HEK293 (cell line): ENCODE data around the gene LRFN4.

Experiments
- KLF10 ChIP-seq: fragments of 450-650 bp; IDR thresholded peaks from 2 replicates; pipeline ENCODE4 v1.5.1; 2018; ENCODE audit warnings: missing biosample characterization, mild to moderate bottlenecking, missing genetic modification characterization
- OVOL3 ChIP-seq: fragments of 450-650 bp; formaldehyde crosslinking; IDR thresholded peaks from 2 replicates; pipeline ENCODE4 v1.5.1; 2016; ENCODE audit warnings: missing biosample characterization, missing genetic modification characterization
- SALL2 ChIP-seq: fragments of 450-650 bp; formaldehyde crosslinking; IDR thresholded peaks from 2 replicates; pipeline ENCODE4 v1.5.0; 2017; ENCODE audit warnings: missing biosample characterization, mild to moderate bottlenecking, missing genetic modification characterization, borderline replicate concordance
- ZNF10 ChIP-seq: fragments of 450-650 bp; formaldehyde crosslinking; IDR thresholded peaks from 2 replicates; pipeline ENCODE4 v1.5.1; 2017; ENCODE audit warnings: missing biosample characterization, missing genetic modification characterization
- ZNF112 ChIP-seq: fragments of 450-650 bp; formaldehyde crosslinking; IDR thresholded peaks from 2 replicates; pipeline ENCODE4 v1.5.0; 2017; ENCODE audit warnings: missing biosample characterization, missing genetic modification characterization
- ZNF132 ChIP-seq: fragments of 450-650 bp; formaldehyde crosslinking; IDR thresholded peaks from 2 replicates; pipeline ENCODE4 v1.5.1; 2017; ENCODE audit warnings: missing biosample characterization, missing genetic modification characterization, borderline replicate concordance
- ZNF140 ChIP-seq: fragments of 450-650 bp; formaldehyde crosslinking; IDR thresholded peaks from 2 replicates; pipeline ENCODE4 v1.5.1; 2016; ENCODE audit warnings: missing biosample characterization, missing genetic modification characterization
- ZNF184 ChIP-seq: fragments of 450-650 bp; IDR thresholded peaks from 2 replicates; pipeline ENCODE4 v1.5.1; 2018; ENCODE audit warnings: missing biosample characterization, mild to moderate bottlenecking, missing genetic modification characterization
- ZNF223 ChIP-seq: fragments of 450-650 bp; formaldehyde crosslinking; IDR thresholded peaks from 2 replicates; pipeline ENCODE4 v1.5.1; 2016; ENCODE audit warnings: missing biosample characterization, missing genetic modification characterization
- ZNF302 ChIP-seq: fragments of 450-650 bp; formaldehyde crosslinking; IDR thresholded peaks from 2 replicates; pipeline ENCODE4 v1.5.1; 2016; ENCODE audit warnings: missing biosample characterization, missing genetic modification characterization, low read depth
- ZNF394 ChIP-seq: fragments of 450-650 bp; formaldehyde crosslinking; IDR thresholded peaks from 2 replicates; pipeline ENCODE4 v1.5.1; 2016; ENCODE audit warnings: missing biosample characterization, missing genetic modification characterization, mild to moderate bottlenecking, moderate library complexity, borderline replicate concordance
- ZNF530 ChIP-seq: fragments of 450-650 bp; formaldehyde crosslinking; IDR thresholded peaks from 2 replicates; pipeline ENCODE4 v1.5.1; 2016; ENCODE audit warnings: low read depth, missing biosample characterization, missing genetic modification characterization
- ZNF560 ChIP-seq: fragments of 450-650 bp; formaldehyde crosslinking; IDR thresholded peaks from 2 replicates; pipeline ENCODE4 v1.5.1; 2017; ENCODE audit warnings: missing biosample characterization, missing genetic modification characterization, borderline replicate concordance
- ZNF629 ChIP-seq: fragments of 450-650 bp; formaldehyde crosslinking; IDR thresholded peaks from 2 replicates; pipeline ENCODE4 v1.5.1; 2017; ENCODE audit warnings: missing biosample characterization, missing genetic modification characterization
- ZNF677 ChIP-seq: fragments of 450-650 bp; IDR thresholded peaks from 2 replicates; pipeline ENCODE4 v1.5.0; 2018; ENCODE audit warnings: missing biosample characterization, mild to moderate bottlenecking, missing genetic modification characterization, moderate library complexity
- ZSCAN16 ChIP-seq: fragments of 450-650 bp; formaldehyde crosslinking; IDR thresholded peaks from 2 replicates; pipeline ENCODE4 v1.5.1; 2016; ENCODE audit warnings: missing biosample characterization, missing genetic modification characterization
- ZSCAN23 ChIP-seq: fragments of 450-650 bp; formaldehyde crosslinking; IDR thresholded peaks from 2 replicates; pipeline ENCODE4 v1.5.1; 2016; ENCODE audit warnings: missing biosample characterization, missing genetic modification characterization
- ZXDB ChIP-seq: fragments of 450-650 bp; formaldehyde crosslinking; IDR thresholded peaks from 2 replicates; pipeline ENCODE4 v1.5.1; 2016; ENCODE audit warnings: missing biosample characterization, missing genetic modification characterization
- TF ChIP-seq, protein P1 (sequence below): fragments of 450-650 bp; formaldehyde crosslinking; conservative IDR thresholded peaks from 2 replicates; pipeline ENCODE4 v1.5.1; 2016; ENCODE audit warnings: low read depth, missing biosample characterization, missing genetic modification characterization
- TF ChIP-seq, protein P2 (sequence below): fragments of 450-650 bp; formaldehyde crosslinking; IDR thresholded peaks from 2 replicates; pipeline ENCODE4 v1.5.1; 2016; ENCODE audit warnings: missing biosample characterization, missing genetic modification characterization, borderline replicate concordance
- TF ChIP-seq, protein P3 (sequence below): fragments of 450-650 bp; formaldehyde crosslinking; IDR thresholded peaks from 2 replicates; pipeline ENCODE4 v1.5.1; 2016; ENCODE audit warnings: missing biosample characterization, missing genetic modification characterization
- TF ChIP-seq, protein P4 (sequence below): fragments of 450-650 bp; formaldehyde crosslinking; IDR thresholded peaks from 2 replicates; pipeline ENCODE4 v1.5.1; 2016; ENCODE audit warnings: missing biosample characterization, missing genetic modification characterization
- TF ChIP-seq, protein P5 (sequence below): fragments of 450-650 bp; formaldehyde crosslinking; IDR thresholded peaks from 2 replicates; pipeline ENCODE4 v1.5.1; 2017; ENCODE audit warnings: missing biosample characterization, missing genetic modification characterization
- TF ChIP-seq, protein P6 (sequence below): fragments of 450-650 bp; formaldehyde crosslinking; IDR thresholded peaks from 2 replicates; pipeline ENCODE4 v1.5.1; 2016; ENCODE audit warnings: missing biosample characterization, missing genetic modification characterization
- TF ChIP-seq, protein P7 (sequence below): fragments of 450-650 bp; formaldehyde crosslinking; IDR thresholded peaks from 2 replicates; pipeline ENCODE4 v1.5.1; 2016; ENCODE audit warnings: missing biosample characterization, missing genetic modification characterization

LRFN4 gene

DNA sequence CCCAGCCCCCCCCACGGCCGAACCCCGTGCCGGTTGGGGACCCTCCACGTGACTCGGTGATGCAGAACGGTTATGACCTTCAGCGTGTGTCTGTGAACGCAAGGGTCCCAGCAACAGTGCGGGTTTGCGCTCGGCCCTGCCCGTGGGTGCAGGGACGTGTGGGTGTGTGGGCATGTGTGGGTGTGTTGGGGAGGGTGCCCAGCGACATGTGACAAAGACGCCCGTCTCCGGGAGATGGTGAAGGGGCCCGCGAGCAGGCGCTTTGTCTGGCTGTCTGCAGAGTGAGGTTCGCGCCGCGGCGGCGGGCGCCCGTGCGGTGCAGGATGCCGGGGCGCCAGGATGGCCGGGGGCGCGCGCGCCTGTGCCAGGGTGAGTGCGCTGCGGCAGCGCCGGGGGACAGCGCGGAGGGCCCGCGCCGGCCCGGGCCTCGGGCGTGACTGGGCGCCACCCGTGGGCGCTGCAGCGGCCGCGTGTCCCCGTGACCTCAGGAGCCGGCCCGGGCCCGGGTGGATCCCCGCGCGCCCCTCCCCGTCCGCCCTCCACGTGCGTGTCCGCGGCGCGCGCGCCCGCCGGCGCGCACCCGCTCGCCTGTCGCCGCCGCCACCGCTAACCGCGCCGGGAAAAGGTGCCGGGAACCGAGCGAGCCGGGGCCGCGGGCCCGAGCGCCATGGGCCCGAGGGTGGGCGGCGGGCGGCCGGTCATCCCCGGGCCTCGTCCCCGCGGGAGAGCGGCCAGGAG lies at the start of gene LRFN4 (continued):
- TF ChIP-seq, protein P1, sequence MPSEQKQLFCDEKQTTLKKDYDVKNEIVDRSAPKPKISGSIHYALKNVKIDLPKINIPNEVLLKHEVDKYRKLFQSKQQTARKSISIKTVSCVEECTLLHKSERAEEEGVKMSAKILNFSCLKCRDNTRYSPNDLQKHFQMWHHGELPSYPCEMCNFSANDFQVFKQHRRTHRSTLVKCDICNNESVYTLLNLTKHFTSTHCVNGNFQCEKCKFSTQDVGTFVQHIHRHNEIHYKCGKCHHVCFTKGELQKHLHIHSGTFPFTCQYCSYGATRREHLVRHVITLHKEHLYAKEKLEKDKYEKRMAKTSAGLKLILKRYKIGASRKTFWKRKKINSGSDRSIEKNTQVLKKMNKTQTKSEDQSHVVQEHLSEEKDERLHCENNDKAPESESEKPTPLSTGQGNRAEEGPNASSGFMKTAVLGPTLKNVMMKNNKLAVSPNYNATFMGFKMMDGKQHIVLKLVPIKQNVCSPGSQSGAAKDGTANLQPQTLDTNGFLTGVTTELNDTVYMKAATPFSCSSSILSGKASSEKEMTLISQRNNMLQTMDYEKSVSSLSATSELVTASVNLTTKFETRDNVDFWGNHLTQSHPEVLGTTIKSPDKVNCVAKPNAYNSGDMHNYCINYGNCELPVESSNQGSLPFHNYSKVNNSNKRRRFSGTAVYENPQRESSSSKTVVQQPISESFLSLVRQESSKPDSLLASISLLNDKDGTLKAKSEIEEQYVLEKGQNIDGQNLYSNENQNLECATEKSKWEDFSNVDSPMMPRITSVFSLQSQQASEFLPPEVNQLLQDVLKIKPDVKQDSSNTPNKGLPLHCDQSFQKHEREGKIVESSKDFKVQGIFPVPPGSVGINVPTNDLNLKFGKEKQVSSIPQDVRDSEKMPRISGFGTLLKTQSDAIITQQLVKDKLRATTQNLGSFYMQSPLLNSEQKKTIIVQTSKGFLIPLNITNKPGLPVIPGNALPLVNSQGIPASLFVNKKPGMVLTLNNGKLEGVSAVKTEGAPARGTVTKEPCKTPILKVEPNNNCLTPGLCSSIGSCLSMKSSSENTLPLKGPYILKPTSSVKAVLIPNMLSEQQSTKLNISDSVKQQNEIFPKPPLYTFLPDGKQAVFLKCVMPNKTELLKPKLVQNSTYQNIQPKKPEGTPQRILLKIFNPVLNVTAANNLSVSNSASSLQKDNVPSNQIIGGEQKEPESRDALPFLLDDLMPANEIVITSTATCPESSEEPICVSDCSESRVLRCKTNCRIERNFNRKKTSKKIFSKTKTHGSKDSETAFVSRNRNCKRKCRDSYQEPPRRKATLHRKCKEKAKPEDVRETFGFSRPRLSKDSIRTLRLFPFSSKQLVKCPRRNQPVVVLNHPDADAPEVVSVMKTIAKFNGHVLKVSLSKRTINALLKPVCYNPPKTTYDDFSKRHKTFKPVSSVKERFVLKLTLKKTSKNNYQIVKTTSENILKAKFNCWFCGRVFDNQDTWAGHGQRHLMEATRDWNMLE (tag by site-specific recombination): no peak
- TF ChIP-seq, protein P2, sequence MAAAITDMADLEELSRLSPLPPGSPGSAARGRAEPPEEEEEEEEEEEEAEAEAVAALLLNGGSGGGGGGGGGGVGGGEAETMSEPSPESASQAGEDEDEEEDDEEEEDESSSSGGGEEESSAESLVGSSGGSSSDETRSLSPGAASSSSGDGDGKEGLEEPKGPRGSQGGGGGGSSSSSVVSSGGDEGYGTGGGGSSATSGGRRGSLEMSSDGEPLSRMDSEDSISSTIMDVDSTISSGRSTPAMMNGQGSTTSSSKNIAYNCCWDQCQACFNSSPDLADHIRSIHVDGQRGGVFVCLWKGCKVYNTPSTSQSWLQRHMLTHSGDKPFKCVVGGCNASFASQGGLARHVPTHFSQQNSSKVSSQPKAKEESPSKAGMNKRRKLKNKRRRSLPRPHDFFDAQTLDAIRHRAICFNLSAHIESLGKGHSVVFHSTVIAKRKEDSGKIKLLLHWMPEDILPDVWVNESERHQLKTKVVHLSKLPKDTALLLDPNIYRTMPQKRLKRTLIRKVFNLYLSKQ (tag by site-specific recombination): no peak
- TF ChIP-seq ZNF677 (tag by site-specific recombination) (no peak), ZSCAN23 (tag by site-specific recombination) (no peak), ZNF223 (no peak), SALL2 (tag by site-specific recombination) (no peak), ZNF629 (tag by site-specific recombination) (no peak), ZNF184 (tag by site-specific recombination) (no peak), ZNF560 (no peak), ZNF394 (tag by site-specific recombination) (no peak), ZXDB (peak; percentile 78), OVOL3 (tag by site-specific recombination) (no peak), ZNF132 (tag by site-specific recombination) (no peak), ZNF530 (tag by site-specific recombination) (no peak), ZNF140 (no peak), ZNF112 (tag by site-specific recombination) (no peak), ZSCAN16 (tag by site-specific recombination) (no peak), ZNF302 (tag by site-specific recombination) (no peak), ZNF10 (tag by site-specific recombination) (no peak; the same call in 1 of the 2 replicates), KLF10 (tag by site-specific recombination) (peak; percentile 97)
- TF ChIP-seq, protein P3, sequence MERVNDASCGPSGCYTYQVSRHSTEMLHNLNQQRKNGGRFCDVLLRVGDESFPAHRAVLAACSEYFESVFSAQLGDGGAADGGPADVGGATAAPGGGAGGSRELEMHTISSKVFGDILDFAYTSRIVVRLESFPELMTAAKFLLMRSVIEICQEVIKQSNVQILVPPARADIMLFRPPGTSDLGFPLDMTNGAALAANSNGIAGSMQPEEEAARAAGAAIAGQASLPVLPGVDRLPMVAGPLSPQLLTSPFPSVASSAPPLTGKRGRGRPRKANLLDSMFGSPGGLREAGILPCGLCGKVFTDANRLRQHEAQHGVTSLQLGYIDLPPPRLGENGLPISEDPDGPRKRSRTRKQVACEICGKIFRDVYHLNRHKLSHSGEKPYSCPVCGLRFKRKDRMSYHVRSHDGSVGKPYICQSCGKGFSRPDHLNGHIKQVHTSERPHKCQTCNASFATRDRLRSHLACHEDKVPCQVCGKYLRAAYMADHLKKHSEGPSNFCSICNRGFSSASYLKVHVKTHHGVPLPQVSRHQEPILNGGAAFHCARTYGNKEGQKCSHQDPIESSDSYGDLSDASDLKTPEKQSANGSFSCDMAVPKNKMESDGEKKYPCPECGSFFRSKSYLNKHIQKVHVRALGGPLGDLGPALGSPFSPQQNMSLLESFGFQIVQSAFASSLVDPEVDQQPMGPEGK: peak; percentile 85
- TF ChIP-seq, protein P4, sequence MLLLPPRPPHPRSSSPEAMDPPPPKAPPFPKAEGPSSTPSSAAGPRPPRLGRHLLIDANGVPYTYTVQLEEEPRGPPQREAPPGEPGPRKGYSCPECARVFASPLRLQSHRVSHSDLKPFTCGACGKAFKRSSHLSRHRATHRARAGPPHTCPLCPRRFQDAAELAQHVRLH (tag by site-specific recombination): no peak
- TF ChIP-seq, protein P5, sequence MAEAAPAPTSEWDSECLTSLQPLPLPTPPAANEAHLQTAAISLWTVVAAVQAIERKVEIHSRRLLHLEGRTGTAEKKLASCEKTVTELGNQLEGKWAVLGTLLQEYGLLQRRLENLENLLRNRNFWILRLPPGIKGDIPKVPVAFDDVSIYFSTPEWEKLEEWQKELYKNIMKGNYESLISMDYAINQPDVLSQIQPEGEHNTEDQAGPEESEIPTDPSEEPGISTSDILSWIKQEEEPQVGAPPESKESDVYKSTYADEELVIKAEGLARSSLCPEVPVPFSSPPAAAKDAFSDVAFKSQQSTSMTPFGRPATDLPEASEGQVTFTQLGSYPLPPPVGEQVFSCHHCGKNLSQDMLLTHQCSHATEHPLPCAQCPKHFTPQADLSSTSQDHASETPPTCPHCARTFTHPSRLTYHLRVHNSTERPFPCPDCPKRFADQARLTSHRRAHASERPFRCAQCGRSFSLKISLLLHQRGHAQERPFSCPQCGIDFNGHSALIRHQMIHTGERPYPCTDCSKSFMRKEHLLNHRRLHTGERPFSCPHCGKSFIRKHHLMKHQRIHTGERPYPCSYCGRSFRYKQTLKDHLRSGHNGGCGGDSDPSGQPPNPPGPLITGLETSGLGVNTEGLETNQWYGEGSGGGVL (tag by site-specific recombination): peak; percentile 73
- TF ChIP-seq, protein P6, sequence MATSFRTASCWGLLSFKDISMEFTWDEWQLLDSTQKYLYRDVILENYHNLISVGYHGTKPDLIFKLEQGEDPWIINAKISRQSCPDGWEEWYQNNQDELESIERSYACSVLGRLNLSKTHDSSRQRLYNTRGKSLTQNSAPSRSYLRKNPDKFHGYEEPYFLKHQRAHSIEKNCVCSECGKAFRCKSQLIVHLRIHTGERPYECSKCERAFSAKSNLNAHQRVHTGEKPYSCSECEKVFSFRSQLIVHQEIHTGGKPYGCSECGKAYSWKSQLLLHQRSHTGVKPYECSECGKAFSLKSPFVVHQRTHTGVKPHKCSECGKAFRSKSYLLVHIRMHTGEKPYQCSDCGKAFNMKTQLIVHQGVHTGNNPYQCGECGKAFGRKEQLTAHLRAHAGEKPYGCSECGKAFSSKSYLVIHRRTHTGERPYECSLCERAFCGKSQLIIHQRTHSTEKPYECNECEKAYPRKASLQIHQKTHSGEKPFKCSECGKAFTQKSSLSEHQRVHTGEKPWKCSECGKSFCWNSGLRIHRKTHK: no peak
- TF ChIP-seq, protein P7, sequence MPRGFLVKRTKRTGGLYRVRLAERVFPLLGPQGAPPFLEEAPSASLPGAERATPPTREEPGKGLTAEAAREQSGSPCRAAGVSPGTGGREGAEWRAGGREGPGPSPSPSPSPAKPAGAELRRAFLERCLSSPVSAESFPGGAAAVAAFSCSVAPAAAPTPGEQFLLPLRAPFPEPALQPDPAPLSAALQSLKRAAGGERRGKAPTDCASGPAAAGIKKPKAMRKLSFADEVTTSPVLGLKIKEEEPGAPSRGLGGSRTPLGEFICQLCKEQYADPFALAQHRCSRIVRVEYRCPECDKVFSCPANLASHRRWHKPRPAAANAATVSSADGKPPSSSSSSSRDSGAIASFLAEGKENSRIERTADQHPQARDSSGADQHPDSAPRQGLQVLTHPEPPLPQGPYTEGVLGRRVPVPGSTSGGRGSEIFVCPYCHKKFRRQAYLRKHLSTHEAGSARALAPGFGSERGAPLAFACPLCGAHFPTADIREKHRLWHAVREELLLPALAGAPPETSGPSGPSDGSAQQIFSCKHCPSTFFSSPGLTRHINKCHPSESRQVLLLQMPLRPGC (tag by site-specific recombination): 0 out of 2 replicates have a peak, but pooled peaks have one; percentile 24
